HuH-7 (cell line): Measurements from ENCODE around the gene KLF11.
"Not testable (repeated sequence)": the region's sequence is repeated elsewhere in the genome, so short reads cannot be mapped to it uniquely, and the experiment has no call there.

Experiments used
- DNase-seq: peaks from one replicate; pipeline ENCODE4 v3.0.0; 2011; ENCODE audit warnings: low spot score

KLF11 gene

DNA sequence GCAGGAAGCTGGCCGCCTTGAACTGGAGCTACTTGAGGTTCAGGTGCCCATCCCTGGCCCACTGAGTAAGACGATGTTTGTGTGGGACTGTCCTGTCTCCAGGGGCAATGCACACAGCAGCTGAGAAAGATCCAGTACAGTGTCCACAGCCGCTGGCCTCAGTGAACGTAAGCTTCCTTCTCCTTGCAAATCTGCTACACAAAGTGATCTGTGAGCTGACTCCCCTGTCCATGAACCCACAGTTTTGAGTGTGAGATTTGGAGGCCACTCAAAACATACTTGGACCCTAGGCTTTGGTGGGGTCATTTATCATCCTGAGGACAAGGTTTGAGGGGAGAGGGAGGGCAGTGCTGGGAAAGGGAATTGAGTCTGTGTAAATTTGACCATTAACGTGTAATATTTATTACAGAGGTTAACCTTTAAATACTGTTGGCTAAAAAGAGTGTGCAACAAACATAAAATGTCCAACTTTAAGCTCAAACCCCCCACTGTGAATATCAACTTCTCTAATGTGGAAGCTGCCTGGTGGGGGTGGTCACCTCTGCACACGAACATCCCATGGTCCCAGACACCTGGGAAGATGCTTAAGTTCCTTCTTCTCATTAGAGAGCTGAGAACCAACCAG, 41.8 kb downstream of the KLF11 start:
- DNase-seq, result no peak

DNA sequence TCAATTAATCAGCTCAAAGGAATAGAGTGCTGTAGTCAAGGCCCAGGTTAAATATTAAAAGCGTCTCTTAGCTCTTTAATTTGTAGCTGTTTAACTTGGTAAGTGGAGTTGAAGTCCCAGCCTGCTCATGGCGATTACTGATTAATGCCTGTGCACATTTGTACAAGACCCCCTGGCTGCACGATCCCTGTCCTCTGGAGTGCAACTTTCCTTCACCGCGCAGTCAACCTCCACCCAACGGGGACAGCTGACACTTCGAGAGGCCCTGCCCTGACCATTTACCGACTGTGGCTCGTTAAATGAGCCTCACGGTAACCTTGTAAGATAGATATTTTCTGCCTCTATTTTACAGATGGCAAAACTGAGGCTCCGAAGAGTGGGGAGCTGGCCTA, 42.3 kb downstream of the KLF11 start:
- DNase-seq, result no peak

- DNase-seq, result no peak
These were observed 43.6 kb downstream of the KLF11 start for GRCh38 chr2:10086950-10087349.

- no peak for DNase-seq
These were observed 44.0 kb downstream of the KLF11 start for GRCh38 chr2:10087360-10087759.

DNA sequence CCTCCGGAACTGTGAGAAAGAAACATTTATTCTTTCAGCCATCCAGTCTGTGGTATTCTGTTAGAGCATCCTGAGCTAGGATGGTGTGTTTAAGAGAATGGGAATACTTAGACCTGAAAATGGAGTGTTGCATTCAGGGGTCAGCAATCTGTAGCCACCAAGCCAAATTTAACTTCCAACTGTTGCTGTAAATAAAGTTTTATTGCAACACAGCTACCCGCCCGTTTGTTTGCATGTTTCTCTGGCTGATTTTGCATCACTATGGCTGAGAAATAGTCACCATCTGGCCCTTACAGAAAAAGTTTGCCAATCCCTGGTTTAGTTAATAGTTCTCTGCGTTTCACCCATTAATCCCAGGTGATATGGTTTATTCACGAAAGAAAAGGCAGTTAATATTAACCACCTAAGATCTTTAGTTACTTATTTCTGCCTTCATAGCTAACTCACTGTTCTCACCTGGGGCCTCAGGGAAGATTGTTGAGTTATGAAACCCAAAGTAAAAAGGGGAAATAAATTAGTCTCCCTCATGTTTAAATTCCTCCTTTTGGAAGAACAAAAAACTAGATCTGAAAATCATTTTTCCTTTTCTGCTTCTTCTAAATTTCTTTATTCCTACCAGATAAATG, 46.3 kb downstream of the KLF11 start:
- no peak for DNase-seq

- no peak for DNase-seq
These were observed 48.0 kb downstream of the KLF11 start for GRCh38 chr2:10091182-10091888.

GRCh38 chr2:10091889-10092244, 48.5 kb downstream of the KLF11 start:
- DNase-seq, result not testable (repeated sequence)

DNA sequence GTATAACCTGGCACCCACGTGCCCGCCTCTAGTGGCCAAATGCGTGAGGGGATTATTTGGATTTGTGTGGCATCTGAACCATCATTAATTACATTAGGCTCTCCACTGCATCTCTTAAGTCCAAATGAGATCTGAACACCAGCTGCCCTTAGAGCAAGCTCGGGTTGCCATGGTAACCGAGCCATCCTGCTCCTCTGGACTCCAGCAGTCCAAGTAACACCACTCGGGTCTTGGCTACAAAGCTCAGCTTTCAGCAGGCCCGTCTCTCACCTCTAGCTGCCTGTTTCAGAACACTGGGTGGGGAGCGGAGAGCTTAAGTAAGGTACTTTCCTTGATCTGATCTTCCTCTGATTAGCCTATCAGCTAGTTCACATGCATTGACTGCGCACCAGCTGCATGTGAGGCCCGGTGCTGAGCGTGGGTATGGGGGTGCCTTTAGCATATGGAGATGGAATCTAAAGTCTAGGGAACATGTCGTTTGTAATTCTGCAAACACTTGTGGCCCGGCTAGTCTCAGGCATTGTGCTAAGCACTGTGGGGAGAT, 51.0 kb downstream of the KLF11 start:
- no peak for DNase-seq

GRCh38 chr2:10095175-10095574, 51.8 kb downstream of the KLF11 start:
- no peak for DNase-seq

GRCh38 chr2:10096641-10097040, 53.3 kb downstream of the KLF11 start:
- DNase-seq, result no peak

- peak; percentile 92 for DNase-seq
These were observed 54.2 kb downstream of the KLF11 start for GRCh38 chr2:10097352-10098148.

- no peak for DNase-seq
These were observed 58.1 kb downstream of the KLF11 start for GRCh38 chr2:10101491-10101890.

DNA sequence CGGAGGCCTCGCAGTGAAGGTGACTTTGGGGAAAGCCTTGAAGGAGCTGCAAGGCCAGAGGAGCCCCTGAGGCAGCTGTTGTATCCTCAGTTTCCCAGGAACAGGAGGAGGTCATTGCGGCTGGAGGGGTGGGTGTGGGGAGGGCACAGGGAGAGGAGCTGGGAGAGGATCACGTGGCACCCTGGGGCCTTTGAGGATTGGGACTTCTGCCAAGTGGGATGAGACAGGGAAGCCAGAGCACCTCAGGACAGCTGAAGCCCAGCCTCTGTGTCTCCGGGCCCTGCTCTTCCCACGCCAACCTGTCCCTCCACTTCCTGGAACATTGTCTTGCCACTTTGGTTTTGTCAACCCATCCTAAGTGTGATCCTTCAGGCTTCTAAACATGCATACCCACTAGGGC, 59.8 kb downstream of the KLF11 start:
- no peak for DNase-seq
